Astrocyte of the cerebellum (primary cell): Measurements from ENCODE around the gene ZNF341.

Experiments
- DNase-seq: peaks from one replicate; pipeline ENCODE4 v3.0.0-alpha.2; 2011; ENCODE audit warnings: low read depth
- H3K4me3 ChIP-seq: 2 replicates; pipeline ENCODE4 v1.5.1; 2011; ENCODE audit warnings: mild to moderate bottlenecking, low read depth, low read length, moderate library complexity
- CTCF ChIP-seq: IDR thresholded peaks from 2 replicates; pipeline ENCODE4 v1.5.1; 2012; ENCODE audit warnings: low read length, low read depth, moderate library complexity, mild to moderate bottlenecking; ENCODE audit errors: missing control alignments
- in situ Hi-C: cut with HindIII; loops from 2 replicates; pipeline ENCODE4 v1.10.0; 2017; ENCODE audit warnings: low sequenced_read_pairs

Gene ZNF341

GRCh38 chr20:33740189-33740588 lies 8.4 kb downstream of the ZNF341 start:
- in situ Hi-C loops, result no loop called here

DNA sequence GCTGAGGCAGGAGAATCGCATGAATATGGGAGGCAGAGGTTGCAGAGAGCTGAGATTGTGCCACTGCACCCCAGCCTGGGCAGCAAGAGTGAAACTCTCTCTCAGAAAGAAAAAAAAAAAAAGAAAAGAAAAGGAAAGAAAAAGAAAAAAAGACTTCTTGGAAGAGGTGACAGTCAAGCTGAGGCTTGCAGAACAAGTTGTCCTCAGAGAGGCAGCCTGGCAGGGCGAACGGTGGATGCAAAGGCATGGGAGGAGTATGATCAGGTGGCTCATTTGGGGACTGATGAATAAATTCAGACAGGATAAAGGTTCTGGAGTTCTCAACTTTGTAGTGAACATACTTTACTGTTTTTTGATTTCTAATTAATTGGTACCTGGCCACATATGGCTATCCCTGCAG lies 12.4 kb downstream of the ZNF341 start:
- no peak for TF ChIP-seq CTCF
- H3K4me3 ChIP-seq, result no peak overlapping the region
- in situ Hi-C loops, result no loop called here
- no peak for DNase-seq

More at GRCh38 chr20:33740189-33740588, 8.4 kb downstream of the ZNF341 start:
- no peak overlapping the region for H3K4me3 ChIP-seq
- TF ChIP-seq CTCF, result no peak
- DNase-seq, result no peak

GRCh38 chr20:33744773-33745385 lies 13.1 kb downstream of the ZNF341 start:
- no peak for DNase-seq
- in situ Hi-C loops, result no loop called here
- no peak for TF ChIP-seq CTCF

DNA sequence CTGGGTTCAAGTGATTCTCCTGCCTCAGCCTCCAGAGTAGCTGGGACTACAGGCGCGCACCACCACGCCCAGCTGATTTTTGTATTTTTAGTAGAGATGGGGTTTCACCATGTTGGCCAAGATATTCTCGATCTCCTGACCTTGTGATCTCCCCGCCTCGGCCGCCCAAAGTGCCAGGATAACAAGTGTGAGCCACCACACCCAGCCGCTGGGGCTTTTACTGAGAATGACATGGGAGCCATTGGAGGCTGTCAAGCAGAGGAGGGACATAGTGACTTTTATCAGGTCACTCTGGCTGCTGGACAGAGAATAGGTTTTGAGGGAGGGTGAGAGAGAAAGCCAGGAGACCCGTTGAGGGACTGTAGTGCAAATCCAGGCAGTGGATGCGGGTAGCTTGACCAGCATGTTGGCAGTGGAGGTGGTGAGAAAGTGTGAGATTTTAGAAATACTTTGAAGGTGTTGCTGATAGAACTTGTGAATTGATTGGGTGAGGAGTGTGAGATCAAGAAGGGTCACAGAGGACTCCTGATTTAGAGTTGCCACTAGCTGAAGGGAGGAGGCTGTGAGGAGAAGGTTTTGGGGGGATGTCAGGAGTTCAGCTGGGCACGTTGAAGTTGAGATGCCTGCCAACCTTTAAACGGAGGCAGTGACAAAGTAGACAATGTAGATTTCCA lies 14.7 kb downstream of the ZNF341 start:
- in situ Hi-C loops, result no loop called here

More at GRCh38 chr20:33744773-33745385, 13.1 kb downstream of the ZNF341 start:
- H3K4me3 ChIP-seq, result no peak overlapping the region

DNA sequence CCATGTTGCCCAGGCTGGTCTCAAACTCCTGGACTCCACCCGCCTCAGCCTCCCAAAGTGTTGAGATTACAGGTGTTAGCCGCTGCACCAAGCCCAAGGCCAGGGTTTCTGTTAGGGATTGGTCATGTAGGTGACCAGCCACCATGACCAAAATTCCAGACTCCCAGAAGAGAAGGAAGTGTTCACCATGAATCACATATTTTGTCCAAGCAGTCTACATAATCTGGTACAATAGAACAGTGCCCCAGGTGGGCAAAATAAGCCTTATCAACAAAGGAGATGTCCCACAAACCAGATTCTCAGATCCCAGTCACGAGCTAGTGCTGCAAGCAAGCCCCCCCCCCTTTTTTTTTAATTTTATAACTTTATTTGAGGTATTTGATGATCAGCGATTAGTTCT lies 20.0 kb downstream of the ZNF341 start:
- no peak for DNase-seq
- TF ChIP-seq CTCF, result no peak
- H3K4me3 ChIP-seq, result no peak overlapping the region
- in situ Hi-C loops, result no loop called here

More for the DNA sequence above, 14.7 kb downstream of the ZNF341 start:
- H3K4me3 ChIP-seq, result no peak overlapping the region
- DNase-seq, result no peak
- no peak for TF ChIP-seq CTCF

- in situ Hi-C loops, result no loop called here
- H3K4me3 ChIP-seq, result no peak overlapping the region
- no peak for TF ChIP-seq CTCF
- no peak for DNase-seq
These were observed 21.3 kb downstream of the ZNF341 start for GRCh38 chr20:33753143-33753542.
